ENCODE results near the gene PRM1. TPM values are rescaled to one million over a fixed set of nuclear protein-coding genes. Genes with fewer than 3 reads are reported as not detected.

The PRM1 gene, protein sequence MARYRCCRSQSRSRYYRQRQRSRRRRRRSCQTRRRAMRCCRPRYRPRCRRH
- not detected in 2 replicates for total RNA-seq (2016; rRNA removed; fragmentation: Illumina TruSeq; extraction: Trizol)
- total RNA-seq (2016; cell fraction: cytosol; rRNA removed; fragmentation: Illumina TruSeq; extraction: Trizol; ENCODE audit: low read depth): not detected in 2 replicates
- total RNA-seq (2016; cell fraction: insoluble cytoplasmic fraction; rRNA removed; fragmentation: Illumina TruSeq; extraction: Trizol): not detected in 2 replicates
- not detected in 2 replicates for total RNA-seq (2016; cell fraction: membrane; rRNA removed; fragmentation: Illumina TruSeq; extraction: Trizol)
- total RNA-seq (2016; cell fraction: nucleus; rRNA removed; fragmentation: Illumina TruSeq; extraction: Trizol): not detected in 2 replicates
- polyA plus RNA-seq (2011; rRNA removed): not detected in 2 replicates
- polyA plus RNA-seq (2011; cell fraction: cytosol; rRNA removed): 0.44 TPM in 1 of 2 replicates, not detected in the other
- polyA plus RNA-seq (2011; cell fraction: nucleus; rRNA removed): not detected in 2 replicates
- polyA plus RNA-seq (2012): not detected in 2 replicates
- polyA plus RNA-seq (2016; cell fraction: cytosol; fragmentation: Illumina TruSeq; extraction: Trizol; ENCODE audit: low read depth): not detected in 2 replicates
- not detected in 2 replicates for polyA plus RNA-seq (2016; cell fraction: insoluble cytoplasmic fraction; fragmentation: Illumina TruSeq; extraction: Trizol; ENCODE audit: low read depth)
- not detected in 2 replicates for polyA plus RNA-seq (2016; cell fraction: membrane; fragmentation: Illumina TruSeq; extraction: Trizol; ENCODE audit: low read depth)
- polyA plus RNA-seq (2016; cell fraction: nucleus; fragmentation: Illumina TruSeq; extraction: Trizol; ENCODE audit: insufficient read depth, low read depth): not detected in 2 replicates
- not detected in 2 replicates for polyA minus RNA-seq (2011; rRNA and poly(A)+ RNA removed; ENCODE audit: low replicate concordance)
- polyA minus RNA-seq (2011; cell fraction: cytosol; rRNA and poly(A)+ RNA removed): not detected in 2 replicates
- not detected in 2 replicates for polyA minus RNA-seq (2011; cell fraction: nucleus; rRNA and poly(A)+ RNA removed)
- not detected for Bru-seq, nascent RNA
- percentile 30 among the genes with signal in this experiment for BruChase-seq, experiment 1, labeled RNA remaining after a 6-hour chase
- BruChase-seq, experiment 2, labeled RNA remaining after a 2-hour chase: percentile 34 among the genes with signal in this experiment
- long read RNA-seq, experiment 1: 0 reads
- long read RNA-seq, experiment 2, partial matches to known transcripts: 0 of 1 reads
- long read RNA-seq, experiment 2, other reads (novel, unspliced or antisense): 1 of 1 reads

DNA sequence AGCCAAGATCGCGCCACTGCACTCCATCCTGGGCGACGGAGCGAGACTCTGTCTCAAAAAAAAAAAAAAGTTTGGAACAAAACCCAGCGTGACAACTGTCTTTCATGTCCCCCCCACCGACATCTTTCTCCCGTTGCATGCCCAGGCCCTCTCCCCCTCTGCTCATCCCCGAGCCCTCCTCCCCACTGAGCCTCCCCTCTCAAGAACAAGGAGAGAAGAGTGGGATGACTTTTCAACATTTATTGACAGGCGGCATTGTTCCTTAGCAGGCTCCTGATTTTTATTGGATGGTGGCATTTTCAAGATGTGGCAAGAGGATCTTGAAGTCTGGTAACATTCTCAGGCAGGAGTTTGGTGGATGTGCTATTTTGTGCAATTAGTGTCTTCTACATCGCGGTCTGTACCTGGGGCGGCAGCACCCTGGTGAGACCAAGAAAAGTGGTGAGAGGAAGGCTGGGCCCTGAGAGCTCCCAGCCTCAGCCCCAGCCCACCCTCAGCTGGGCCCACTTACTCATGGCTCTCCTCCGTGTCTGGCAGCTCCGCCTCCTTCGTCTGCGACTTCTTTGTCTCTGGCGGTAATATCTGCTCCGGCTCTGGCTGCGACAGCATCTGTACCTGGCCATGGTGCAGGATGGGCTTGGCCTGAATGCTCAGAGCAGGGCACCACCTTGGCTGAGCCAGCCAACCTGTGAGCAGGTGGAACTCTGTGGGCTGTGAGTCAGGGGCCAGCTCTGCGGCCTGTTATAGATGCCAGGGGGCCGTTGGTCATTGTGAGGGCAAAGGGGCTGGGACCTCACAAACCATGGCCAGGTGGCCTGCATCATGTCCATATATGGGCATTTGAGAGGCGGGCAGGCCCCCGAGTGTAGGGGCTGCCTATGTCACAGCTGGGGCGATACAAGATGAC lies at the start of gene PRM1:
Gene PRM1 (minus strand): TSS at position 715 of the 907 bp plus-strand sequence. CDS start 92 bp downstream, at position 623.
- no peak for FAIRE-seq
- Histone ChIP-seq H3K4me2 (ENCODE audit: low read depth, low read length) (peak within 1 kb of the TSS; percentile 86), H3K27ac (ENCODE audit: extremely low read length, insufficient read depth, low read length) (peak within 1 kb of the TSS; percentile 97), H3K79me2 (ENCODE audit: insufficient read depth, low read length) (no peaks in the 10 kb centered on the region), H3K27me3 (ENCODE audit: control insufficient read depth in 1 of 2, insufficient read depth in 2 of 2, low read length in 2 of 2) (no peaks in the 10 kb centered on the region), H3K4me1 (ENCODE audit: insufficient read depth, low read length) (peaks cover 98% of the 10 kb centered on the region), H3K36me3 (replicated peaks in 1 of 2; ENCODE audit: control insufficient read depth in 1 of 2, insufficient read depth in 2 of 2, low read length in 2 of 2) (no peaks in the 10 kb centered on the region), H4K20me1 (ENCODE audit: insufficient read depth, low read length) (no peaks in the 10 kb centered on the region), H2AFZ (ENCODE audit: low read length) (no peak within 1 kb of the TSS), H3K9ac (ENCODE audit: insufficient read depth, low read depth, low read length) (peak within 1 kb of the TSS; percentile 79), H3K9me3 (ENCODE audit: low read length) (no peaks in the 10 kb centered on the region), H3K4me3 (replicated peaks in 1 of 3; ENCODE audit: insufficient read depth in 1 of 3, low read depth in 2 of 3, low read length in 3 of 3) (peak within 1 kb of the TSS in 2 of 3 experiments; percentile 22 to 56; a peak in 2 of 6 replicates)
- WGBS (ENCODE audit: low lambda C conversion rate): 93% methylated on average over 25 of the region's 25 CpGs
- POLR2A ChIA-PET: interaction anchor here (2.2 to 14.0 kb wide), 5 partner anchors 16 to 83 kb away, joined by 9 to 351 read pairs (median 45); partner anchors contain the start of gene SOCS1
- ATAC-seq: no peak
- in situ Hi-C loops (cut with HindIII; ENCODE audit: extremely low pct_ligation_motif_present, low pct_unique_long_range_greater_than_20kb) (no loop called here), intact Hi-C loops (cut with micrococcal nuclease; ENCODE audit: unreplicated experiment) (loop anchor here (2.0 kb wide), 1 partner anchor 16 kb away; no protein-coding TSS in a partner anchor)
- DNase-seq (ENCODE audit: low spot score): no peak
- CTCF ChIA-PET (ENCODE audit: low intra/inter-chr PET ratio, low total read pairs): no interaction called here
- BruUV-seq (replicated peaks): no TSS peak
- TF ChIP-seq ARNTL (CRISPR knock-in tag; IDR thresholded peaks at IDR 0.05) (no peak), PRMT3 (CRISPR knock-in tag; IDR thresholded peaks at IDR 0.05; ENCODE audit: borderline replicate concordance, low read depth) (no peak), NBN (conservative IDR thresholded peaks at IDR 0.05) (no peak), MAFF (IDR thresholded peaks at IDR 0.05; ENCODE audit: low read depth, low read length) (no peak), ZFP90 (CRISPR knock-in tag; IDR thresholded peaks at IDR 0.05; ENCODE audit: borderline replicate concordance) (0 out of 2 replicates have a peak, but pooled peaks have one; percentile 31), ZNF580 (CRISPR knock-in tag; IDR thresholded peaks at IDR 0.05; ENCODE audit: borderline replicate concordance, low read depth) (no peak), SNAI1 (CRISPR knock-in tag; IDR thresholded peaks at IDR 0.05; ENCODE audit: borderline replicate concordance) (no peak), HCFC1 (IDR thresholded peaks at IDR 0.05; ENCODE audit: low read depth, low read length) (no peak), TOPORS (CRISPR knock-in tag; IDR thresholded peaks at IDR 0.05) (no peak), ZNF564 (CRISPR knock-in tag; IDR thresholded peaks at IDR 0.05) (no peak), DPF2 (CRISPR knock-in tag; IDR thresholded peaks at IDR 0.05; ENCODE audit: borderline replicate concordance, low read depth) (0 out of 2 replicates have a peak, but pooled peaks have one; percentile 13), EEA1 (CRISPR knock-in tag; IDR thresholded peaks at IDR 0.05; ENCODE audit: borderline replicate concordance) (0 out of 2 replicates have a peak, but pooled peaks have one; percentile 23)
- TF ChIP-seq, protein P1, sequence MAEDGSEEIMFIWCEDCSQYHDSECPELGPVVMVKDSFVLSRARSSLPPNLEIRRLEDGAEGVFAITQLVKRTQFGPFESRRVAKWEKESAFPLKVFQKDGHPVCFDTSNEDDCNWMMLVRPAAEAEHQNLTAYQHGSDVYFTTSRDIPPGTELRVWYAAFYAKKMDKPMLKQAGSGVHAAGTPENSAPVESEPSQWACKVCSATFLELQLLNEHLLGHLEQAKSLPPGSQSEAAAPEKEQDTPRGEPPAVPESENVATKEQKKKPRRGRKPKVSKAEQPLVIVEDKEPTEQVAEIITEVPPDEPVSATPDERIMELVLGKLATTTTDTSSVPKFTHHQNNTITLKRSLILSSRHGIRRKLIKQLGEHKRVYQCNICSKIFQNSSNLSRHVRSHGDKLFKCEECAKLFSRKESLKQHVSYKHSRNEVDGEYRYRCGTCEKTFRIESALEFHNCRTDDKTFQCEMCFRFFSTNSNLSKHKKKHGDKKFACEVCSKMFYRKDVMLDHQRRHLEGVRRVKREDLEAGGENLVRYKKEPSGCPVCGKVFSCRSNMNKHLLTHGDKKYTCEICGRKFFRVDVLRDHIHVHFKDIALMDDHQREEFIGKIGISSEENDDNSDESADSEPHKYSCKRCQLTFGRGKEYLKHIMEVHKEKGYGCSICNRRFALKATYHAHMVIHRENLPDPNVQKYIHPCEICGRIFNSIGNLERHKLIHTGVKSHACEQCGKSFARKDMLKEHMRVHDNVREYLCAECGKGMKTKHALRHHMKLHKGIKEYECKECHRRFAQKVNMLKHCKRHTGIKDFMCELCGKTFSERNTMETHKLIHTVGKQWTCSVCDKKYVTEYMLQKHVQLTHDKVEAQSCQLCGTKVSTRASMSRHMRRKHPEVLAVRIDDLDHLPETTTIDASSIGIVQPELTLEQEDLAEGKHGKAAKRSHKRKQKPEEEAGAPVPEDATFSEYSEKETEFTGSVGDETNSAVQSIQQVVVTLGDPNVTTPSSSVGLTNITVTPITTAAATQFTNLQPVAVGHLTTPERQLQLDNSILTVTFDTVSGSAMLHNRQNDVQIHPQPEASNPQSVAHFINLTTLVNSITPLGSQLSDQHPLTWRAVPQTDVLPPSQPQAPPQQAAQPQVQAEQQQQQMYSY (CRISPR knock-in tag; IDR thresholded peaks at IDR 0.05): no peak
